SK-N-SH (cell line): ENCODE results near the gene MATK. TPM values are rescaled to one million over a fixed set of nuclear protein-coding genes. Genes with fewer than 3 reads are reported as not detected.
"Not testable (repeated sequence)": the region's sequence is repeated elsewhere in the genome, so short reads cannot be mapped to it uniquely, and the experiment has no call there.

Experiments
- CTCF ChIA-PET: fragments of 300-600, 350-600 bp; formaldehyde crosslinking; extraction: SDS; loops from one replicate; lab custom pipeline; 2021; lab: Yijun Ruan, JAX
- POLR2A ChIA-PET: fragments of 350-600 bp; sonication (Branson Sonifier 250); formaldehyde crosslinking; extraction: SDS; loops from one replicate; lab custom pipeline; 2020; ENCODE audit warnings: antibody characterized with exemption, inconsistent platforms; lab: Yijun Ruan, JAX
- DNase-seq: peaks from one replicate; pipeline ENCODE4 v3.0.0; 2012
- H2AFZ ChIP-seq: fragments of 200-600 bp; sonication (generic); 2 replicates; pipeline ENCODE4 v1.8.1; 2016; ENCODE audit warnings: antibody characterized with exemption, mild to moderate bottlenecking, low read depth
- H3F3A ChIP-seq: fragments of 200-600 bp; sonication (generic); replicated peaks from 2 replicates; pipeline ENCODE3; 2016; ENCODE audit warnings: antibody characterized with exemption, mild to moderate bottlenecking; ENCODE audit not compliant: insufficient read depth
- H3K27ac ChIP-seq, 2 experiments: fragments of 200-500 bp in 1 of 2; fragments of 200-600 bp in 1 of 2; sonication (Bioruptor generic) in 1 of 2; sonication (generic), shearing (Covaris generic) in 1 of 2; 2 replicates each; pipeline versions ENCODE4 v1.5.1 to v1.6.1; 2014 to 2016; ENCODE audit warnings: low read depth in 2 of 2, inconsistent platforms in 1 of 2, low read length in 1 of 2, mild to moderate bottlenecking in 1 of 2, mixed read lengths in 1 of 2
- H3K27me3 ChIP-seq: fragments of 200-600 bp; sonication (generic), shearing (Covaris generic); 2 replicates; pipeline ENCODE4 v1.6.1; 2016; ENCODE audit warnings: mixed run types; ENCODE audit not compliant: insufficient read depth
- H3K36me3 ChIP-seq, 2 experiments: fragments of 200-500 bp in 1 of 2; fragments of 200-600 bp in 1 of 2; sonication (Bioruptor generic) in 1 of 2; sonication (generic) in 1 of 2; replicated peaks in 1 of 2; 2 replicates each; pipeline versions ENCODE3 to v1.5.1; 2014 to 2016; ENCODE audit warnings: low read length in 1 of 2, mild to moderate bottlenecking in 1 of 2; ENCODE audit not compliant: insufficient read depth in 2 of 2, control insufficient read depth in 1 of 2
- H3K4me1 ChIP-seq, 2 experiments: fragments of 200-500 bp in 1 of 2; fragments of 200-600 bp in 1 of 2; sonication (Bioruptor generic) in 1 of 2; sonication (generic), shearing (Covaris generic) in 1 of 2; 2 replicates each; pipeline versions ENCODE4 v1.5.1 to v1.6.1; 2014 to 2016; ENCODE audit warnings: low read depth in 1 of 2, low read length in 1 of 2, mixed run types in 1 of 2; ENCODE audit not compliant: insufficient read depth in 2 of 2, control insufficient read depth in 1 of 2
- H3K4me2 ChIP-seq: fragments of 200-600 bp; sonication (generic), shearing (Covaris generic); 2 replicates; pipeline ENCODE4 v1.6.1; 2017; ENCODE audit warnings: mixed run types
- H3K4me3 ChIP-seq, 2 experiments: fragments of 200-500 bp in 1 of 2; fragments of 200-600 bp in 1 of 2; sonication (Bioruptor generic) in 1 of 2; sonication (generic), shearing (Covaris generic) in 1 of 2; 2 replicates each; pipeline versions ENCODE4 v1.5.1 to v1.8.1; 2014 to 2016; ENCODE audit warnings: low read depth in 2 of 2, inconsistent platforms in 1 of 2, low read length in 1 of 2, mild to moderate bottlenecking in 1 of 2, mixed read lengths in 1 of 2, moderate library complexity in 1 of 2
- H3K79me2 ChIP-seq: fragments of 200-600 bp; sonication (generic); 2 replicates; pipeline ENCODE4 v1.8.1; 2017; ENCODE audit warnings: mild to moderate bottlenecking; ENCODE audit not compliant: insufficient read depth
- H3K9ac ChIP-seq: fragments of 200-600 bp; sonication (generic); 2 replicates; pipeline ENCODE4 v1.6.1; 2017; ENCODE audit warnings: mixed run types
- H3K9me2 ChIP-seq: fragments of 200-600 bp; sonication (generic); 2 replicates; pipeline ENCODE4 v1.6.1; 2017; ENCODE audit warnings: mixed run types
- H3K9me3 ChIP-seq: fragments of 200-600 bp; sonication (generic); 2 replicates; pipeline ENCODE4 v1.6.1; 2017; ENCODE audit warnings: mixed run types, mild to moderate bottlenecking, moderate library complexity
- H4K20me1 ChIP-seq: fragments of 200-600 bp; sonication (generic); 2 replicates; pipeline ENCODE4 v1.6.1; 2017; ENCODE audit warnings: mild to moderate bottlenecking, mixed run types; ENCODE audit not compliant: insufficient read depth
- ELF1 ChIP-seq: IDR thresholded peaks from 2 replicates; pipeline ENCODE4 v1.4.0; 2012
- EP300 ChIP-seq, 2 experiments: IDR thresholded peaks; 2 replicates each; pipeline versions ENCODE4 v1.4.0 to v1.6.1; 2012; ENCODE audit warnings: borderline replicate concordance in 1 of 2, low read depth in 1 of 2, low read length in 1 of 2
- EZH2phosphoT487 ChIP-seq: fragments of 200-600 bp; sonication (generic); IDR thresholded peaks from 2 replicates; pipeline ENCODE4 v1.6.1; 2017; ENCODE audit warnings: low read depth, mixed run types, mild to moderate bottlenecking, antibody characterized with exemption, moderate library complexity, borderline replicate concordance
- FOSL2 ChIP-seq: IDR thresholded peaks from 2 replicates; pipeline ENCODE4 v1.4.0; 2012; ENCODE audit warnings: low read depth, mild to moderate bottlenecking, moderate library complexity, borderline replicate concordance
- FOXJ3 ChIP-seq: sonication (generic); formaldehyde crosslinking; IDR thresholded peaks from 2 replicates; pipeline ENCODE4 v1.5.1; 2020; ENCODE audit warnings: mild to moderate bottlenecking, missing genetic modification reagents
- GATA2 ChIP-seq: sonication (generic); formaldehyde crosslinking; IDR thresholded peaks from 2 replicates; pipeline ENCODE4 v1.5.0; 2020; ENCODE audit warnings: mild to moderate bottlenecking, missing genetic modification reagents
- JUND ChIP-seq: IDR thresholded peaks from 2 replicates; pipeline ENCODE4 v1.4.0; 2012
- MXI1 ChIP-seq: IDR thresholded peaks from 2 replicates; pipeline ENCODE4 v1.6.1; 2012; ENCODE audit warnings: mild to moderate bottlenecking, low read depth, low read length, improper control_type of control experiment
- NRF1 ChIP-seq: IDR thresholded peaks from 2 replicates; pipeline ENCODE4 v1.6.1; 2012; ENCODE audit warnings: low read depth, mild to moderate bottlenecking, low read length
- REST ChIP-seq: IDR thresholded peaks from 2 replicates; pipeline ENCODE4 v1.6.1; 2012; ENCODE audit warnings: mild to moderate bottlenecking, low read depth, low read length, moderate library complexity
- SIN3A ChIP-seq: IDR thresholded peaks from 2 replicates; pipeline ENCODE4 v1.6.1; 2012; ENCODE audit warnings: low read depth, mild to moderate bottlenecking, low read length, moderate library complexity, borderline replicate concordance
- SMC3 ChIP-seq: IDR thresholded peaks from 2 replicates; pipeline ENCODE4 v1.6.1; 2012; ENCODE audit warnings: low read depth, low read length, improper control_type of control experiment
- TCF12 ChIP-seq: IDR thresholded peaks from 2 replicates; pipeline ENCODE4 v1.4.0; 2012
- USF1 ChIP-seq: IDR thresholded peaks from 2 replicates; pipeline ENCODE4 v1.4.0; 2012; ENCODE audit warnings: low read depth, borderline replicate concordance
- YY1 ChIP-seq: IDR thresholded peaks from 2 replicates; pipeline ENCODE4 v1.4.0; 2012; ENCODE audit warnings: low read depth, mild to moderate bottlenecking
- ZBTB33 ChIP-seq: IDR thresholded peaks from 2 replicates; pipeline ENCODE4 v1.4.0; 2012; ENCODE audit warnings: low read depth, borderline replicate concordance
- WGBS: methylation state at CpG from one replicate; pipeline ENCODE4 v1.1.6; 2017; ENCODE audit warnings: low lambda C conversion rate; 5-methylcytosine and 5-hydroxymethylcytosine counted together
- polyA plus RNA-seq, 3 experiments: library from polyadenylated mRNA; depleted of rRNA; stranded (reverse); fragments of >200 nt; gene quantifications; 2 replicates each; pipeline ENCODE4 v1.2.3, GENCODE V29; 2012

The MATK gene
- polyA plus RNA-seq, 1 of the 3 experiments (the other 2 are of a cell fraction), result not detected

- WGBS, result 92% methylated on average over 7 of the region's 7 CpGs
- Histone ChIP-seq H3K36me3 (peaks cover 0 to 16% of the 10 kb centered on the region in 2 experiments), H3K9me2 (no peaks in the 10 kb centered on the region), H3K9me3 (no peaks in the 10 kb centered on the region), H4K20me1 (no peaks in the 10 kb centered on the region), H3K79me2 (peaks cover 16% of the 10 kb centered on the region), H3K9ac (no peak overlapping the region), H3F3A (no peaks in the 10 kb centered on the region), H3K4me3 (no peak overlapping the region), H3K4me2 (no peak overlapping the region), H3K27me3 (no peaks in the 10 kb centered on the region), H2AFZ (no peak overlapping the region), H3K27ac (no peak overlapping the region), H3K4me1 (peaks cover 3 to 4% of the 10 kb centered on the region in 2 experiments; a peak in 1 of 4 replicates)
- CTCF ChIA-PET, result no interaction called here
- TF ChIP-seq ELF1, result no peak
- DNase-seq, result no peak
- POLR2A ChIA-PET, result no interaction called here
These were observed 19.7 kb downstream of the MATK start for GRCh38 chr19:3766520-3766919.

- DNase-seq, H3K27ac ChIP-seq, H3K9me3 ChIP-seq, H3K9me2 ChIP-seq, H3K27me3 ChIP-seq, H3K4me3 ChIP-seq, H4K20me1 ChIP-seq, H3F3A ChIP-seq, CTCF ChIA-PET, H3K4me2 ChIP-seq, H3K9ac ChIP-seq, H2AFZ ChIP-seq, H3K4me1 ChIP-seq: not testable (repeated sequence)
- H3K79me2 ChIP-seq, result peaks cover 23% of the 10 kb centered on the region
- peaks cover 0 to 16% of the 10 kb centered on the region in 2 experiments for H3K36me3 ChIP-seq
- POLR2A ChIA-PET, result interaction anchor here (0.6 kb wide), 1 partner anchor 511 kb away, joined by 3 read pairs; no protein-coding TSS in a partner anchor
- WGBS, result 95% methylated on average over 4 of the region's 5 CpGs
These were observed 20.4 kb downstream of the MATK start for GRCh38 chr19:3765757-3766156.

- DNase-seq, result no peak
- Histone ChIP-seq H3K79me2 (peaks cover 29% of the 10 kb centered on the region), H3K4me2 (no peak overlapping the region), H3K4me3 (no peak overlapping the region), H3K27me3 (no peaks in the 10 kb centered on the region), H3K9me2 (no peaks in the 10 kb centered on the region), H3K36me3 (peaks cover 0 to 16% of the 10 kb centered on the region in 2 experiments), H4K20me1 (no peaks in the 10 kb centered on the region), H3K4me1 (peaks cover 7 to 9% of the 10 kb centered on the region in 2 experiments; a peak in 2 of 4 replicates), H3K9me3 (no peaks in the 10 kb centered on the region), H2AFZ (no peak overlapping the region), H3F3A (no peaks in the 10 kb centered on the region), H3K27ac (no peak overlapping the region), H3K9ac (no peak overlapping the region)
- WGBS, result 92% methylated on average over 9 of the region's 12 CpGs
- ChIA-PET CTCF (no interaction called here), POLR2A (no interaction called here)
- TF ChIP-seq SIN3A (no peak), EP300 (IDR thresholded peaks at IDR 0.05; ENCODE audit: borderline replicate concordance in 1 of 2, low read depth in 1 of 2, low read length in 1 of 2) (no peak), EZH2phosphoT487 (no peak), JUND (no peak), ZBTB33 (no peak), REST (no peak), SMC3 (no peak), FOXJ3 (CRISPR knock-in tag) (no peak), TCF12 (no peak), YY1 (no peak), NRF1 (no peak), FOSL2 (no peak), GATA2 (CRISPR knock-in tag) (no peak), MXI1 (no peak), USF1 (no peak)
These were observed 21.1 kb downstream of the MATK start for GRCh38 chr19:3765121-3765520.
